ENCODE data around the gene HDAC4.

GRCh38 chr2:239339726-239340601 lies 60.9 kb downstream of the HDAC4 start:
- no peak for TF ChIP-seq CTCF (IDR thresholded peaks at IDR 0.05)
- no peak for TF ChIP-seq EZH2 (IDR thresholded peaks at IDR 0.05; ENCODE audit: borderline replicate concordance, insufficient read depth, low read depth, low read length, poor library complexity, severe bottlenecking)
